GM13976 (cell line): ENCODE measurements around the gene TUBB1.

Experiments used
- DNase-seq: peaks from one replicate; pipeline ENCODE4 v3.0.0; 2012; ENCODE audit warnings: low spot score
- in situ Hi-C: fragments of 300-500 bp; cut with MboI; formaldehyde crosslinking; loops from one replicate; pipeline ENCODE4 v1.12.0; 2022; ENCODE audit warnings: low sequenced_read_pairs, mixed read lengths, inconsistent platforms; ENCODE audit not compliant: unreplicated experiment
- TF ChIP-seq, protein P1 (sequence below): IDR thresholded peaks from 2 replicates; pipeline ENCODE4 v1.5.1; 2012; ENCODE audit warnings: borderline replicate concordance, mild to moderate bottlenecking; ENCODE audit not compliant: insufficient read depth; ENCODE audit errors: extremely low read depth, missing control alignments, control extremely low read depth

The TUBB1 gene

DNA sequence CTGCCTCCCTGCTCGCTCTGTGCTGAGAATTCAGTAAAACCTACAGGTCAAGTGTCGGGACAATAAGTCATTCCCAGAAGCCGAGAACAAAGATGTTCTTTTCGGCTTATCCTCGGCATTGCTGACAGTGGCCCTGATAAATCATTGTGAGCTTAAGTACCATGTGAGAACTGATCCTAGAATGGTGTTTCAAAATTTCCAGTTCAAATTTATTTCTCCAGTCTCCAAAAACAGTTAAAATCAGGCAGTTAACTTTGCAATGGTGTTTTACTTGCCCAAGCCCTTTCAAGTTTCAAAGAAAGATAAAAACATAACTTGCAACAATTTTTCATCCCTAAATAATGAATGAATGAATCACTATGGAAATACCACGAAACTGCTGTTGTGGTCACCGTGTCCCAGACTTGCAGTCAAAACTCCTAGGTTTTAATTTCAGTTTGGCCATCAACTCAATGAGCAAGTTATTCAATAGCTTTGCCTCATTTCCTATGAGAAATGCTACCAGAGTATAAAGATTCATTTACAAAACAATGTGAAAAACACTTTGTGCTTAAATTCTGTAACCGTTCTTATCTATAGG lies 8.6 kb downstream of the TUBB1 start:
- no peak for DNase-seq
- in situ Hi-C loops: no loop called here

DNA sequence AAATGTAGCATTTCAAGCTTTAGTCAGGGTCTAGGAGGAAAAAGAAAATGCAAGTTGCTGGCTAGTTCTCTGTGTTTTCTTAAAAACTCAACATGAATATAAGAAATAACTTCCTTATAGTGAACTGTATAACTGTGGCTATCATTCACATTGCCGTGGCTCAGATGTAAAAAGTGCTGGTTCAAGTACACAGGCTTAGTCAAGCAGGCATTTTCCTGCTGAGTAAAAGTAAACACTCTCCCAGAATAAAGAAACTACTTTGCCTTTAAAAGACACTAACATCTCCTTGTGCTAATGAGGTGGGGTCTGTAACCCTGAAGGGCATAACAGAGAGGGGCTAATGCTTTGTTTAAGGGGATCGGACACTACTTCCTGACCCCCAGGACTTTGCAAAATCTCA lies 9.6 kb downstream of the TUBB1 start:
- in situ Hi-C loops: no loop called here
- no peak for DNase-seq
- TF ChIP-seq, protein P1, sequence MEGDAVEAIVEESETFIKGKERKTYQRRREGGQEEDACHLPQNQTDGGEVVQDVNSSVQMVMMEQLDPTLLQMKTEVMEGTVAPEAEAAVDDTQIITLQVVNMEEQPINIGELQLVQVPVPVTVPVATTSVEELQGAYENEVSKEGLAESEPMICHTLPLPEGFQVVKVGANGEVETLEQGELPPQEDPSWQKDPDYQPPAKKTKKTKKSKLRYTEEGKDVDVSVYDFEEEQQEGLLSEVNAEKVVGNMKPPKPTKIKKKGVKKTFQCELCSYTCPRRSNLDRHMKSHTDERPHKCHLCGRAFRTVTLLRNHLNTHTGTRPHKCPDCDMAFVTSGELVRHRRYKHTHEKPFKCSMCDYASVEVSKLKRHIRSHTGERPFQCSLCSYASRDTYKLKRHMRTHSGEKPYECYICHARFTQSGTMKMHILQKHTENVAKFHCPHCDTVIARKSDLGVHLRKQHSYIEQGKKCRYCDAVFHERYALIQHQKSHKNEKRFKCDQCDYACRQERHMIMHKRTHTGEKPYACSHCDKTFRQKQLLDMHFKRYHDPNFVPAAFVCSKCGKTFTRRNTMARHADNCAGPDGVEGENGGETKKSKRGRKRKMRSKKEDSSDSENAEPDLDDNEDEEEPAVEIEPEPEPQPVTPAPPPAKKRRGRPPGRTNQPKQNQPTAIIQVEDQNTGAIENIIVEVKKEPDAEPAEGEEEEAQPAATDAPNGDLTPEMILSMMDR: no peak

More for the DNA sequence above, 8.6 kb downstream of the TUBB1 start:
- TF ChIP-seq, protein P1: no peak

DNA sequence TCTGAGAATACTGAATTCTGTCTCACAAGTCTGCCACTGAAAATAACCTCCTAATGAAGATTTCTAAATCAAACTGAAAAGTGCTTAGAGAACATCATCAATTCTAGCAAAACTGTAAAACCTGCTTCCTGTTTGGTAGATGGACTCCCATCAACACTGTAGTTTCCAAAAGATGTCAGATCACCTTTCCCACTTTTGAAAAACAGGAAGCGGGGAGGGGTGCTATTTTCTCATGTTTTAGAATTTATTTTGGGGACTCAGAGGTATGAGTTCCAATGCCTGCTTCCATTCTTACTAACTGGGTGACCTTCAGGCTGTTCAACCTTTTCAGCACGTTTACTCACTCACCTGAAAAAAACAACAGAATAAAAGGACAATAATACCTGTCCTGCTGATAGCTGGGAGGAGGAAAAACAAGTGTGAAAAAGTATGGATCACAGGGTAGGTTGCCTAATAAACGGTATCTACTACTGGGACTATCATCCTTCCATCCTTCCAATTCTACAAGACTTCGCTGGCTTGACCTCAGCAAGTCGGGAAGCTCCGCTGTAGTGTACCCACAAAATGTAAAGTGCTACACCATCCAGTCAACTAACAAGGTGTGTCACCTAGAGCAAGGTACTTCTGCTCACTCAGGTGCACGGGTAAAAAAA lies 11.8 kb downstream of the TUBB1 start:
- in situ Hi-C loops: no loop called here
- no peak for DNase-seq
- TF ChIP-seq, protein P1: no peak

DNA sequence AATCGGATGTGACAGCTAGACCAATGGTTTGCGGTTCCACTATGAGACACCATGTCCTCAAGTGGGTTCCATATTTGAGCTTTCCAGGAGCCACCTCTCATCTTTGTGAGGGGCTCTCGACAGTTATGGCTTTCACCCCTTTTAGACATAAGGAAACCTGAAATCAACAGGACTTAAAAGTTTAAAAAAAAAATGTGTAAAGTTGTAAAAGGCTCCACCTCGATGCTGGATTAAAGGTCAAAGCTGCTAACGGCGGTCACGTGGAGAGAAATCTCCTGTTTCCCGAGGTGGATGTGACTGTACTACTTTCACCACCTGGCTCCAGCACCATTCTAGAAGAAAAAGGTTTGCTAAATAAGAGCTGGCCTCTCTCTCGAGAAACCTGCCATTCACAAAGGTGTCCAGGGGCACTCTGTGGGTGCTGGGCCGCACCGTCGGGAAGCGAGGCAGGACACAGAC lies 12.4 kb downstream of the TUBB1 start:
- no peak for DNase-seq
- TF ChIP-seq, protein P1: no peak
- in situ Hi-C loops: no loop called here

DNA sequence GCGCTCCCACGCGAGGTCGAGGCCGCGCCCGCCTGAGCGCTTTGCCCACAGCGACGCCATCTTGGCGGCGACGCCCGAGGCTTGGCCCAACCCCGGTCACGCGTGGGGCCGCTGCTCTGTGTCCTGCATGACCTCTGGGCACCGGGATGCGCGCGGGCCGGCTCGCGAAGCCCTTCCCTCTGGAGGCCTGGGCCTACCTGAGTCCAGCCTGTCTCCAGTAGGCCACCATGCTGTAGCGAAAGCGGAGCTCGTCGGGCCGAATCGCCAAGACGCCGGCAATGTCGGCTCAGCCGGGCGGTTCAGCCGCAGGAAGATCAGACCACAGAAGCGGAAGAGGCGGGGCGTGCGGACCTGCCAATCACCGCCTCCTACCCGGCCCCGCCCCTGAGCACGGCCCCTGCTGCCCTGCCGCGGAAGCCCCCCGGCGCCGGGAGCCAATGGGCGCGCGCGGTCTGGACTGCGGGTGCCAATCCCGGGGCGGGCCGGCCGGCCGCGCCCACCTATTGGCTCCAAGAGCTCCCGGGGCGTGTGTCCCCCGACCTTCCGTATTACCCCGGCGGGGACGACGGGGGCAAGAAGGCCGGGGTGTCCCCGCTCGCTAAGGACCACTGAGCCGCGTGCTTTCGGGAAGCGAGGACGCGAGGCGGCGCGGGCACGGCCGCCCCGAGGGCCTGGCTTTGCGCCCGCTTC lies 12.9 kb downstream of the TUBB1 start, which contains the start of gene ATP5F1E:
ATP5F1E (minus strand) TSS at position 313 of the 690 bp plus-strand sequence; CDS start at position 229, 84 bp downstream.
- peak; percentile 98 for DNase-seq
- TF ChIP-seq, protein P1: no peak
- in situ Hi-C loops: no loop called here

DNA sequence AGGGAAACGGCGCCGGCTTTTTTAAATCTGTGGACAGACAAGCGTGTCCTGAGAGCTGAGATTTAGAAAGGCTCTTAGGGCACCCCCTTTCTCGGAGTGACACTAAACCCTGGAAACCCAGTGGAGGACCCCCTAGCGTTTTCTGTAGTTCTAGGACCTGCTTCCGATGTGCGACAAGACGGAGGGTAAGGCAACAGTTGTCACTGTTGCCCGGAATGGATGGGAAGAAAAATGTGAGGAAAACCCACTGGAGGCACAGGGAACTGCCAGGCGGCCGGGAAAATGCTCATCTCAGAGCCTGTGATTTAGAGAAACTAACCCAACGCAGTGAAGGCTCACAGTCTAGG lies 13.5 kb downstream of the TUBB1 start:
- TF ChIP-seq, protein P1: no peak
- in situ Hi-C loops: no loop called here
- no peak for DNase-seq
